Esophagus squamous epithelium (tissue), 5 donors: ENCODE data around the gene GBF1. TPM values are rescaled to one million over a fixed set of nuclear protein-coding genes. Genes with fewer than 3 reads are reported as not detected.

Experiments used
- DNase-seq: peaks from one replicate; lab custom pipeline; 2025; lab: John Stamatoyannopoulos, UW
- H3K27ac ChIP-seq, 4 donors: fragments of 200-600 bp; sonication (generic); one replicate each; pipeline ENCODE4 v1.5.1; 2016 to 2019; ENCODE audit warnings: mild to moderate bottlenecking in 1 of 4
- H3K27me3 ChIP-seq, 4 donors: fragments of 200-600 bp; sonication (generic); 1 replicate in 3 of 4; 2 replicates in 1 of 4; pipeline versions ENCODE4 v1.5.1 to v1.6.0; 2017 to 2021; ENCODE audit warnings: antibody characterized with exemption in 1 of 4
- H3K36me3 ChIP-seq, 3 donors: fragments of 200-600 bp; sonication (generic); one replicate each; pipeline ENCODE4 v1.5.1; 2016 to 2019
- H3K4me1 ChIP-seq, 3 donors: fragments of 200-600 bp; sonication (generic); one replicate each; pipeline ENCODE4 v1.5.1; 2017 to 2019
- H3K4me3 ChIP-seq, 4 donors: fragments of 200-600 bp; sonication (generic); 1 replicate in 3 of 4; 2 replicates in 1 of 4; pipeline ENCODE4 v1.5.1; 2016 to 2019; ENCODE audit warnings: mild to moderate bottlenecking in 2 of 4, moderate library complexity in 1 of 4
- H3K9me3 ChIP-seq, 3 donors: fragments of 200-600 bp; sonication (generic); one replicate each; pipeline ENCODE4 v1.5.1; 2016 to 2019
- POLR2A ChIP-seq, 4 donors: fragments of 450-650 bp; IDR thresholded peaks; one replicate each; pipeline ENCODE4 v1.6.1; 2017; ENCODE audit warnings: antibody characterized with exemption in 4 of 4, mild to moderate bottlenecking in 4 of 4, moderate library complexity in 3 of 4
- WGBS, 2 donors: methylation state at CpG; one replicate each; pipeline ENCODE4 v1.1.5; 2018; 5-methylcytosine and 5-hydroxymethylcytosine counted together
- intact Hi-C: fragments of 100-400 bp; cut with DNase I; formaldehyde crosslinking; loops from one replicate; pipeline ENCODE4 v1.15.0; 2022
- total RNA-seq, 4 donors: library from RNA; depleted of rRNA; stranded (reverse); fragments of >200 nt; gene quantifications; one replicate each; pipeline ENCODE4 v1.1.0, GENCODE V29; 2016
- TF ChIP-seq, protein P1 (sequence below), 6 experiments: fragments of 450-650 bp in 4 of 6; fragments of 200-600 bp in 2 of 6; sonication (generic) in 2 of 6; IDR thresholded peaks; one replicate each; pipeline ENCODE4 v1.5.1; 2016 to 2019; ENCODE audit warnings: antibody characterized with exemption in 6 of 6, mild to moderate bottlenecking in 4 of 6, moderate library complexity in 4 of 6
- donor health status: DM: yes; HTN: yes; CAD: no.

The GBF1 gene
- total RNA-seq, 4 donors from 2014 or later = 22.5 to 39.0 (median 28.6) TPM

DNA sequence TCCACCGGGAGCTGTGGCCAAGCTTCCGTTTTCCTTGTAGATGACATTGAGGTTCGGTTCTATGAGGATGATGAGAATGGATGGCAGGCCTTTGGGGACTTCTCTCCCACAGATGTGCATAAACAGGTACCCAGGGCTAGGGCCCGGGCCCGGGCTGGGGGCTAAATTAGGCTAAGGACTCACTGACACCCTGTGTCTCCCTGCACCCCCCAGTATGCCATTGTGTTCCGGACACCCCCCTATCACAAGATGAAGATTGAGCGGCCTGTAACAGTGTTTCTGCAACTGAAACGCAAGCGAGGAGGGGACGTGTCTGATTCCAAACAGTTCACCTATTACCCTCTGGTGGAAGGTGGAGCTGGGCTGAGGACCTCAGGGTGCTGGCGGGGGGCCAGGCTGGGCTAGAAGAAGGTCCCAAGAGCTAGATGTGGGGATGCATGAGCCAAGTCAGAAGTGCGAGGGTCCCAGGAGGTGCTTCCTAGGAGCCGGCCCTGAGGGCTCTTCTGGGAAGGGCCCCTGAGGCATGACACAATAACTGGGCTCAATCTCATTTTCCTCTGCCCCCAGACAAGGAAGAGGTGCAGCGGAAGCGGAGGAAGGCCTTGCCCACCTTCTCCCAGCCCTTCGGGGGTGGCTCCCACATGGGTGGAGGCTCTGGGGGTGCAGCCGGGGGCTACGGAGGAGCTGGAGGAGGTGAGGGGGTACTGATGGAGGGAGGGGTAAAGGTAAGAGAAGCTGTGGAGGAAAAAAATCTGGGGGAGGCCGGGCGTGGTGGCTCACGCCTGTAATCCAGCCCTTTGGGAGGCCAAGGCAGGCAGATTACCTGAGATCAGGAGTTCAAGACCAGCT is 153.1 kb downstream of the GBF1 start:
- intact Hi-C loops = no loop called here
- 76 to 78% methylated on average over 11 to 15 of the region's 21 CpGs for WGBS, 2 donors
- DNase-seq = no peak
- H3K4me3 ChIP-seq = peak overlapping the region in 2 of 4 donors; percentile 74 to 78
- TF ChIP-seq POLR2A (IDR thresholded peaks at IDR 0.05) = no peak
- TF ChIP-seq, protein P1, sequence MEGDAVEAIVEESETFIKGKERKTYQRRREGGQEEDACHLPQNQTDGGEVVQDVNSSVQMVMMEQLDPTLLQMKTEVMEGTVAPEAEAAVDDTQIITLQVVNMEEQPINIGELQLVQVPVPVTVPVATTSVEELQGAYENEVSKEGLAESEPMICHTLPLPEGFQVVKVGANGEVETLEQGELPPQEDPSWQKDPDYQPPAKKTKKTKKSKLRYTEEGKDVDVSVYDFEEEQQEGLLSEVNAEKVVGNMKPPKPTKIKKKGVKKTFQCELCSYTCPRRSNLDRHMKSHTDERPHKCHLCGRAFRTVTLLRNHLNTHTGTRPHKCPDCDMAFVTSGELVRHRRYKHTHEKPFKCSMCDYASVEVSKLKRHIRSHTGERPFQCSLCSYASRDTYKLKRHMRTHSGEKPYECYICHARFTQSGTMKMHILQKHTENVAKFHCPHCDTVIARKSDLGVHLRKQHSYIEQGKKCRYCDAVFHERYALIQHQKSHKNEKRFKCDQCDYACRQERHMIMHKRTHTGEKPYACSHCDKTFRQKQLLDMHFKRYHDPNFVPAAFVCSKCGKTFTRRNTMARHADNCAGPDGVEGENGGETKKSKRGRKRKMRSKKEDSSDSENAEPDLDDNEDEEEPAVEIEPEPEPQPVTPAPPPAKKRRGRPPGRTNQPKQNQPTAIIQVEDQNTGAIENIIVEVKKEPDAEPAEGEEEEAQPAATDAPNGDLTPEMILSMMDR (IDR thresholded peaks at IDR 0.05) = no peak
- peaks cover 17 to 57% (median 27%) of the 10 kb centered on the region in 3 donors for H3K36me3 ChIP-seq
- no peaks in the 10 kb centered on the region for H3K9me3 ChIP-seq
- no peaks in the 10 kb centered on the region for H3K27me3 ChIP-seq
- peak overlapping the region in 2 of 4 donors; percentile 87 to 95 for H3K27ac ChIP-seq
- H3K4me1 ChIP-seq = peaks cover 35 to 79% (median 42%) of the 10 kb centered on the region in 3 donors

DNA sequence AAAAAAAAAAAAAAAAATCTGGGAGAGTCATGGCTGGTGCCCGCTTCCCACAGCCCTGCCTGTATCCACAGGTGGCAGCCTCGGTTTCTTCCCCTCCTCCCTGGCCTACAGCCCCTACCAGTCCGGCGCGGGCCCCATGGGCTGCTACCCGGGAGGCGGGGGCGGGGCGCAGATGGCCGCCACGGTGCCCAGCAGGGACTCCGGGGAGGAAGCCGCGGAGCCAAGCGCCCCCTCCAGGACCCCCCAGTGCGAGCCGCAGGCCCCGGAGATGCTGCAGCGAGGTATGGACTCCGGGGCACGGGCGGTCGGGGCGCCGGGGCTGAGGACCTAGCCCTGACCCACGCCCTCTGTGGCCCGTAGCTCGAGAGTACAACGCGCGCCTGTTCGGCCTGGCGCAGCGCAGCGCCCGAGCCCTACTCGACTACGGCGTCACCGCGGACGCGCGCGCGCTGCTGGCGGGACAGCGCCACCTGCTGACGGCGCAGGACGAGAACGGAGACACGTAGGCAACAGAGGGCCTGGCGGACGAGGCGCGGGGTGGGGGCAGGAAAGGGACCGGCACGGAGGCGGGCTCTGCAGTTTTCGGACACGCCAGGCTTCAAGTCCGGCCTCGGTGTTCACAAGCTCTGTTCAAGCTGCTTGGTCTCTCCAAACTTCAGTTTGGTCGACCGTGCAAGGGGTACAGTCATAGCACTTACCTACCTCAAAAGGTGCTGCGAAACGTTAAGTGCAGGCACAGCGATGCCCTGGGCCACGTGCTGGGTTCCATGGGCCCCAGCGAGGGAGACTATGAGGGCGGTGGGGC is 154.1 kb downstream of the GBF1 start:
- peaks cover 31 to 72% (median 37%) of the 10 kb centered on the region in 3 donors for H3K4me1 ChIP-seq
- TF ChIP-seq, protein P1 (IDR thresholded peaks at IDR 0.05) = peak; percentile 79 to 98 (median 96)
- TF ChIP-seq POLR2A (IDR thresholded peaks at IDR 0.05) = peak in 2 of 4 donors; percentile 16 to 64

GRCh38 chr10:102400076-102400475 is 154.7 kb downstream of the GBF1 start:
- H3K27me3 ChIP-seq = peaks cover 0 to under 1% (median 0%) of the 10 kb centered on the region in 4 donors
- peaks cover 31 to 66% (median 37%) of the 10 kb centered on the region in 3 donors for H3K4me1 ChIP-seq
- intact Hi-C loops = no loop called here
- WGBS, 2 donors = 80% methylated on average over 2 of the region's 17 CpGs; no CpG with 5 or more reads in 1 of the 2 donors
- TF ChIP-seq, protein P1 (IDR thresholded peaks at IDR 0.05) = no peak
- no peak for TF ChIP-seq POLR2A (IDR thresholded peaks at IDR 0.05)
- peaks cover 17 to 57% (median 27%) of the 10 kb centered on the region in 3 donors for H3K36me3 ChIP-seq
- no peaks in the 10 kb centered on the region for H3K9me3 ChIP-seq
- peak overlapping the region in 2 of 4 donors; percentile 87 to 95 for H3K27ac ChIP-seq
- peak overlapping the region in 1 of 4 donors; percentile 78 for H3K4me3 ChIP-seq
- no peak for DNase-seq

More for the DNA sequence above, 154.1 kb downstream of the GBF1 start:
- peak; percentile 47 for DNase-seq
- no peaks in the 10 kb centered on the region for H3K9me3 ChIP-seq
- H3K4me3 ChIP-seq = peak overlapping the region; percentile 55 to 78 (median 71)
- intact Hi-C loops = no loop called here
- peak overlapping the region; percentile 85 to 96 (median 91) for H3K27ac ChIP-seq
- 5 to 7% methylated on average over 2 to 4 of the region's 72 CpGs for WGBS, 2 donors
- H3K36me3 ChIP-seq = peaks cover 17 to 57% (median 27%) of the 10 kb centered on the region in 3 donors
- H3K27me3 ChIP-seq = no peaks in the 10 kb centered on the region

GRCh38 chr10:102400598-102401341 is 155.4 kb downstream of the GBF1 start:
- 60 to 79% methylated on average over 1 to 4 of the region's 22 CpGs for WGBS, 2 donors
- no peak for DNase-seq
- Histone ChIP-seq H3K27ac (no peak overlapping the region), H3K36me3 (peaks cover 17 to 57% (median 27%) of the 10 kb centered on the region in 3 donors), H3K4me3 (no peak overlapping the region), H3K4me1 (peaks cover 31 to 62% (median 37%) of the 10 kb centered on the region in 3 donors), H3K9me3 (no peaks in the 10 kb centered on the region), H3K27me3 (peaks cover 0 to 6% (median 0%) of the 10 kb centered on the region in 4 donors)
- intact Hi-C loops = no loop called here
- TF ChIP-seq, protein P1 (IDR thresholded peaks at IDR 0.05) = no peak
- no peak for TF ChIP-seq POLR2A (IDR thresholded peaks at IDR 0.05)
